ENCODE measurements around the gene ABHD14A.

The ABHD14A gene

GRCh38 chr3:52002748-52003147 is 27.9 kb downstream of the ABHD14A start:
- no peak for TF ChIP-seq CTCF (IDR thresholded peaks at IDR 0.05; ENCODE audit: borderline replicate concordance, insufficient read depth, low read depth, low read length)

GRCh38 chr3:52004163-52004787 is 29.4 kb downstream of the ABHD14A start:
- H3K4me3 ChIP-seq (ENCODE audit: low read depth, low read length): no peak overlapping the region
- peak; percentile 41; the same call in 1 of the 2 replicates for TF ChIP-seq CTCF (IDR thresholded peaks at IDR 0.05; ENCODE audit: borderline replicate concordance, insufficient read depth, low read depth, low read length)

More at GRCh38 chr3:52002748-52003147, 27.9 kb downstream of the ABHD14A start:
- no peak overlapping the region for H3K4me3 ChIP-seq (ENCODE audit: low read depth, low read length)

GRCh38 chr3:52004906-52005395 is 30.1 kb downstream of the ABHD14A start:
- TF ChIP-seq CTCF (IDR thresholded peaks at IDR 0.05; ENCODE audit: borderline replicate concordance, insufficient read depth, low read depth, low read length): no peak
- no peak overlapping the region for H3K4me3 ChIP-seq (ENCODE audit: low read depth, low read length)

- TF ChIP-seq CTCF (IDR thresholded peaks at IDR 0.05; ENCODE audit: borderline replicate concordance, insufficient read depth, low read depth, low read length): no peak
- no peak overlapping the region for H3K4me3 ChIP-seq (ENCODE audit: low read depth, low read length)
These were observed 30.7 kb downstream of the ABHD14A start for GRCh38 chr3:52005571-52005986.

- no peak for TF ChIP-seq CTCF (IDR thresholded peaks at IDR 0.05; ENCODE audit: borderline replicate concordance, insufficient read depth, low read depth, low read length)
- H3K4me3 ChIP-seq (ENCODE audit: low read depth, low read length): no peak overlapping the region
These were observed 31.4 kb downstream of the ABHD14A start for GRCh38 chr3:52006017-52006819.

- TF ChIP-seq CTCF (IDR thresholded peaks at IDR 0.05; ENCODE audit: borderline replicate concordance, insufficient read depth, low read depth, low read length): no peak
- H3K4me3 ChIP-seq (ENCODE audit: low read depth, low read length): no peak overlapping the region
These were observed 31.9 kb downstream of the ABHD14A start for GRCh38 chr3:52006820-52007133.

GRCh38 chr3:52007291-52007690 is 32.4 kb downstream of the ABHD14A start:
- TF ChIP-seq CTCF (IDR thresholded peaks at IDR 0.05; ENCODE audit: borderline replicate concordance, insufficient read depth, low read depth, low read length): no peak
- no peak overlapping the region for H3K4me3 ChIP-seq (ENCODE audit: low read depth, low read length)

All from GM12875 (cell line).